ENCODE data around the gene MPRIP.

DNA sequence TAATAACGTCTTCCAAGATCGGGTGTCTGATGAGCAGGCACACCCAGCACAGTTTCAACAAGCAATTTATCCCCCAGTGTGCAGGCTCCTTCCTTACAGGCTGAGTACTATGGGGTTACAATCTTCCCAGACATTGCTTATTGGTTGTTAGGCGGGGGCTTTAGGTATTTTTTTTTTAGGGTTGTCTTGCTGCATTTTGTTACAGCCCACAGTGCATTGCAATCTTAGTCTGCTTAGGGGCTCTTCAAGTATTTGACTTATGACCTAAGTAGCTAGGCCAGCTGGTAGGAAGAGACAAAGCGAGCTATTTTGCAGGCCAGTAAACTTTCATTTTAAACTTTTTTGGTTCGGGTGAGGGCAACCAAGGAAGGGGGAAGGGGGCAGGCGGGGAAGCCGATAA is 158.1 kb downstream of the MPRIP start:
- TF ChIP-seq, protein P1, sequence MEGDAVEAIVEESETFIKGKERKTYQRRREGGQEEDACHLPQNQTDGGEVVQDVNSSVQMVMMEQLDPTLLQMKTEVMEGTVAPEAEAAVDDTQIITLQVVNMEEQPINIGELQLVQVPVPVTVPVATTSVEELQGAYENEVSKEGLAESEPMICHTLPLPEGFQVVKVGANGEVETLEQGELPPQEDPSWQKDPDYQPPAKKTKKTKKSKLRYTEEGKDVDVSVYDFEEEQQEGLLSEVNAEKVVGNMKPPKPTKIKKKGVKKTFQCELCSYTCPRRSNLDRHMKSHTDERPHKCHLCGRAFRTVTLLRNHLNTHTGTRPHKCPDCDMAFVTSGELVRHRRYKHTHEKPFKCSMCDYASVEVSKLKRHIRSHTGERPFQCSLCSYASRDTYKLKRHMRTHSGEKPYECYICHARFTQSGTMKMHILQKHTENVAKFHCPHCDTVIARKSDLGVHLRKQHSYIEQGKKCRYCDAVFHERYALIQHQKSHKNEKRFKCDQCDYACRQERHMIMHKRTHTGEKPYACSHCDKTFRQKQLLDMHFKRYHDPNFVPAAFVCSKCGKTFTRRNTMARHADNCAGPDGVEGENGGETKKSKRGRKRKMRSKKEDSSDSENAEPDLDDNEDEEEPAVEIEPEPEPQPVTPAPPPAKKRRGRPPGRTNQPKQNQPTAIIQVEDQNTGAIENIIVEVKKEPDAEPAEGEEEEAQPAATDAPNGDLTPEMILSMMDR (IDR thresholded peaks at IDR 0.05) = no peak
- no peak for TF ChIP-seq POLR2A (IDR thresholded peaks at IDR 0.05)

Data from sigmoid colon (tissue), 3 donors.